Measurements from ENCODE around the gene NHLRC2.
"Not testable (repeated sequence)": the region's sequence is repeated elsewhere in the genome, so short reads cannot be mapped to it uniquely, and the experiment has no call there.

Gene NHLRC2, protein sequence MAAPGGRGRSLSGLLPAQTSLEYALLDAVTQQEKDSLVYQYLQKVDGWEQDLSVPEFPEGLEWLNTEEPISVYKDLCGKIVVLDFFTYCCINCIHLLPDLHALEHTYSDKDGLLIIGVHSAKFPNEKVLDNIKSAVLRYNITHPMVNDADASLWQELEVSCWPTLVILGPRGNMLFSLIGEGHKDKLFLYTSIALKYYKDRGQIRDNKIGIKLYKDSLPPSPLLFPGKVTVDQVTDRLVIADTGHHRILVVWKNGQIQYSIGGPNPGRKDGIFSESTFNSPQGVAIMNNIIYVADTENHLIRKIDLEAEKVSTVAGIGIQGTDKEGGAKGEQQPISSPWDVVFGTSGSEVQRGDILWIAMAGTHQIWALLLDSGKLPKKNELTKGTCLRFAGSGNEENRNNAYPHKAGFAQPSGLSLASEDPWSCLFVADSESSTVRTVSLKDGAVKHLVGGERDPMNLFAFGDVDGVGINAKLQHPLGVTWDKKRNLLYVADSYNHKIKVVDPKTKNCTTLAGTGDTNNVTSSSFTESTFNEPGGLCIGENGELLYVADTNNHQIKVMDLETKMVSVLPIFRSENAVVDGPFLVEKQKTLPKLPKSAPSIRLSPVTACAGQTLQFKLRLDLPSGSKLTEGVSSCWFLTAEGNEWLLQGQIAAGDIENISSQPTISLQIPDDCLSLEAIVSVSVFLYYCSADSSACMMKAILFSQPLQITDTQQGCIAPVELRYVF

DNA sequence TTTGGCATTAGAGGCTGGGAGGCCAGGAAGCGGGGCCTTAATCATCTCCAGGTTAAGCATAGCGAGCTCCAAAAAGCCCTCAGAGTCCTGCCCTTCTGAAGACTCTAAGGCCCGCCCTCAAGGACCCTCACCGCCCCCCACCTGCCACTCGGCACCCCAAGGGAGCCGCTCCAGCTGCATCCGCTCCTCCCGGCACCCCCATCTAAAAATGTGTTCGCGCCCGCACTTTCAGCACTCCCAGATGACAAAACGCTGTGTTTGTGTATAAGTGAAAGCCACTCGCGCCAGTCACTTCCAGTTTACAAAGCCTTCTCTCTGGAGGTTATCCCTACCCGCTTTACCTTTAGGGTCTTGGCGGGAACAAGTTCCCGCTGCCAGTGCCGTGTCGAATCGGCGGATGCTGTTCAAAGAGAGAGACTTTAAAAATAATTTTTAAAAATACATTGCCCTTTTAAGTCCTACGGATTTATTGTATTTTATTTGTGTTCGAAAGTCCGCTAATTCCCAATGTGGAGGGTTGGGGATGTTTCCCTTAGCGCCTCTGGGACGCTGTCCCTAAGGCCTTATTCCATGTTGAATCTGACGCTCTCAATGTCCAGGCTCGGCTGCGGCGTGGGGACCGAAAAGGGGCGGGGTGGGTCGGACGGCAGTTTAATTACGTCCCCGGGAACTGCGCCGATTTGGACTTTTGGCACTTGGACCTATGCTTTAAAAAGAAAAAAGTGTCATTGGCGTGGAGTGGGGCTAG is at the start of gene NHLRC2, which contains the start of gene DCLRE1A:
Gene NHLRC2, plus strand, starts transcription at position 649 of the 748 bp plus-strand sequence. CDS start 212 bp downstream, outside the sequence.
Gene DCLRE1A, minus strand, starts transcription at position 70 of the 748 bp plus-strand sequence. CDS start 900 bp downstream, outside the sequence.
- DNase-seq: peak; percentile 80

DNA sequence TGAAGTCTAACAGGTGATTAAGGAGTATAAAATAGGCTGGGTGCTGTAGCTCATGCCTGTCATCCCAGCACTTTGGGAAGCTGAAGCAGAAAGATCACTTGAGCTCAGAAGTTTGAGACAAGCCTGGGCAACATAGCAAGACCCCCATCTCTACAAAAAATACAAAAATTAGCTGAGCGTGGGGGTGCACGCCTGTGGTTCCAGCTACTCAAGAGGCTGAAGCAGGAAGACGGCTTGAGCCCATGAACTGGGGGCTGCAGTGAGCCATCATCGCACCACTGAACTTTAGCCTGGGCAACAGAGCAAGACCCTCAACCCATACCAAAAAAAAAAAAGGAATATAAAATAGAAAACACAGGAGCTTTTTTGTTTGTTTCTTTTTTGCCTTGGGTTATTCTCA is 48.0 kb upstream of the NHLRC2 start:
- no peak for DNase-seq

DNA sequence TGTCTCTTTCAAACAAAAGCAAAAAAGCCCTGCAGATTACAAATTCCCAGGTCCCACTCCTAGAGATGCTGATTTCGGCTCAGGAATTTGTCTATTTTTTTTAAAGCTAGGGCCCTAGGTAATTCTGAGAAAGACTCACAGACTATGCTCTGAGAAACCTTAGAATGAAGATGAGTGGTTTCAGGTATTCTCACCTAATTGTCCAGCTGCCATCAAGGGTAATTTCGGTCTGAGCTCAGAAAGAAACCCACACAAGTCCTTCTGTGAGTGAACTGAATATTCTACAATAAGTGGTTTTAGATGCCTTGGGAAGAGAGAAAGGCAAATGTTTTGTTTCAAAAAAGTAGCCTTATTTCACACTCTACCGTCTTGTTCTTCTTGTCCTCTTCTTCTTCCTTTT is 46.3 kb upstream of the NHLRC2 start:
- DNase-seq: no peak

DNA sequence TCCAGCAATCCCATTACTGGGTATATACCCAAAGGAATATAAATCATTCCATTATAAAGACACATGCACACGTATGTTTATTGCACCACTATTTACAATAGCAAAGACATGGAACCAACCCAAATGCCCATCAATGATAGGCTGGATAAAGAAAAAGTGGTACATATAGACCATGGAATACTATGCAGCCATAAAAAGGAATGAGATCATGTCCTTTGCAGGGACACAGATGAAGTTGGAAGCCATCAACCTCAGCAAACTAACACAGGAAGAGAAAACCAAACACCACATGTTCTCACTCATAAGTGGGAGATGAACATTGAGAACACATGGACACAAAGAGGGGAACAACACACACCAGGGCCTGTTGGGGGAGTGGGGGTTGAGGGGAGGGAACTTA is 39.8 kb upstream of the NHLRC2 start:
- not testable (repeated sequence) for DNase-seq

DNA sequence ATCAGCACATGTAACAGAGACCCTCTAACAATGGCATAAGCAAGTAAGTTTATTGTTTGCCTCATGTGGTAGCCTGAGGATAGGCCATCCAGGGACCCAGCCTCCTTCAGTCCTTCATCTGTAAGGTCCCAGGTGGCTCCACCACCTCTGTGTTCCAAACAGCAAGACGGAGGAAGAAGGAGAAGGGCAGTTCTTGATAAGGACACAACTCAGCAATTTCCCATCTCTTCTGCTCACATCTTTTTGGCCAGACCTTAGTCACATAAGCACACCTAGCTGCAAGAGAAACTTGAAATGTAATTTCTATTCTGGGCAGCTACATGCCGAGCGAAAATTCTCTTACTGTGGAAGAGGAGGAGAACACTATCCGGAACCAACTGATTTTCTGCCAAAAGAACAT is 34.5 kb upstream of the NHLRC2 start:
- no peak for DNase-seq

DNA sequence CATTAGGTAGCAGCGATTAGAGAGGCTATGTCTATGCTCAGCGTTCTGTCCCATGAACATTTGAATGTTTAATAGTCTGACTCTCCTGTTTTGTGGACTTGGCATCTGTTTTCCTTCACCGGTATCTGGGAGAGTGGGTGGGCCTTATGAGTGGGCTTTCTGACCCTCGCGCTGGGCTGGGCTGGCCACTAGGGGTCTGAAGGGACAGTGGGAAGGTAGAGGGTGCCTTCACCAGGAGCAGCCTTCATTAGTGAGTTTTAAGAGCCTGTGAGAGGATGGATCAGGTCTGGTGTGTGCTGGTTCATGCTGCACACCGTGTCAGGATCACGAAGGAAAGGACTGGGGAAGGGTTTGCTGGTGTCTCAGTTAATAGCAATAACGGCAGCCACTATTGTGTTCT is 34.0 kb upstream of the NHLRC2 start:
- peak; percentile 25 for DNase-seq

DNA sequence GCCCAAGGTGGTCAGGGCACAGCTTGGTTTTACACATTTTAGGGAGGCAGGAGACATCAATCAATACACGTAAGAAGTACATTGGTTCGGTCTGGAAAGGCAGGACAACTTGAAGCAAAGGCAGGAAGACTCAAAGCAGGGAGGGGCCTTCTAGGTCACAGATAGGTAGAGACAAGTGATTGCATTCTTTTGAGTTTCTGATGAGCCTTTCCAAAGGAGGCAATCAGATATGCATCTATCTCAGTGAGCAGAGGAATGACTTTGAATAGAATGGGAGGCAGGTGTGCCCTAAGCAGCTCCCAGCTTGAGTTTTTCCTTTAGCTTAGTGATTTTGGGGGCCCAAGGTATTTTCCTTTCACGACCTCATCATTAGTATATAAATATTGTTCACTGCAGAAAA is 33.2 kb upstream of the NHLRC2 start:
- not testable (repeated sequence) for DNase-seq

DNA sequence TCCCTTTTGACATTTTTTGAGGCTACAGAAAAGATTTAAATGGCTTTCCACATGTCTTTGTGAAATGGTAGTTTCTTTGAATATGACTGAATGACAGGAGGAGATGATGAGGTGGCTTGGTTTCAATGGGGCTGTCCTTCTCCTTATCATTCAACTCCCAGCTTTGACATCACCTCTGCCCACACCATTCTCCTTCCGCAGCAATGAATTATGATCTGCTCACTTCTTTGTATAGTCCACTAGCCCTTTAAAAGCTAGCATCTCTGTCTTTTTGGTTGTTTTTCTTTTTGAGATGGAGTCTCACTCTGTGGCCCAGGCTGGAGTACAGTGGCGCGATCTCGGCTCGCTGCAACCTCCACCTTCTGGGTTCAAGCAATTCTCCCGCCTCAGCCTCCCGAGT is 32.3 kb upstream of the NHLRC2 start:
- no peak for DNase-seq

DNA sequence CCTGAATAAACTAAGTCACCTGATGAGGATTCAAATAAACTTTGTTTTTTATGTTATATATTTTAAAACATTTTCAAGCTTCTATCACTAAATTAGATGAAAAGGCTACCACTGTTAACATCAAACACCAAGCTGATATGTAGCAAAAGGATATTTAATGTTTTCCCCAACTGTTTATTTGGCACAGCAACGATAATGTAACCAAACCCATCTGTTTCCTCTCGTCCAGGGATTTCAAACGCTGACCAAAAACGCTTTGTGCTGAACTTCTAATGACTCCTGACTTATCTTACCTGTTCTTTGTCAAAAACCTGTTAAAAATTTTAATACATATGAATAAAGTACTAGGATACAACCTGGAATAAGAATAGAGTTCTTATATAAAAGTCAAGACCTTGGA is 31.1 kb upstream of the NHLRC2 start:
- no peak for DNase-seq

DNA sequence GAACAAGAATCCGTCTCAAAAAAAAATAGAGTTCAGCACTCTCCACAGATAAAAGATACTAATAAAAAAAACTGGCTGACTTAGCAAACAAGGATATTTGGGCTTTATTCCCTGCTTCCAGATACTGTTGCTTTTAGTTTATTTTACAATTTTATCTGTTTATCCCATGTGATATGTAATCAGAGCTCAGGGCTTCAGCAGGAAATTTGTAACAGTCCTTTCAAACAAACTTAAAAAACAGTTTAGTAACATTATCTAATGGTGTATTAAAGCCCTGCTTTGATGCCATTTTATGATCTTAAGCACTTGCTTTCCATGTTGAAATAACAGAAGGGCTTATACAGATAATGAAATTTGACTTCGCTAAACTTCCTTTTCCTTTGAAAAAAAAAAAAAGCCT is 28.7 kb upstream of the NHLRC2 start:
- no peak for DNase-seq

DNA sequence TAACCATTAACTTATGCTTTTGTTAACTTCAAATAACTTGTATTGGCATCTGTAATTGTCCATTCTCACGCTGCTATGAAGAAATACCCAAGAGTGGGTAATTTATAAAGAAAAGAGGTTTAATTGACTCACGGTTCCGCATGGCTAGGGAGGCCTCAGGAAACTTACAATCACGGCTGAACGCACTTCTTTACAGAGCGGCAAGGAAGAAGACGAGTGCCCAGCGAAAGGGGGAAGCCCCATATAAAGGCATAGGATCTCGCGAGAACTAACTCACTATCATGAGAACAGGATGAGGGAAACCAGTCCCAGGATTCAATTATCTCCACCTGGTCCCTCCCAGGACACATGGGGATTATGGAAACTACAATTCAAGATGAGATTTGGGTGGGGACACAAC is 25.9 kb upstream of the NHLRC2 start:
- not testable (repeated sequence) for DNase-seq

DNA sequence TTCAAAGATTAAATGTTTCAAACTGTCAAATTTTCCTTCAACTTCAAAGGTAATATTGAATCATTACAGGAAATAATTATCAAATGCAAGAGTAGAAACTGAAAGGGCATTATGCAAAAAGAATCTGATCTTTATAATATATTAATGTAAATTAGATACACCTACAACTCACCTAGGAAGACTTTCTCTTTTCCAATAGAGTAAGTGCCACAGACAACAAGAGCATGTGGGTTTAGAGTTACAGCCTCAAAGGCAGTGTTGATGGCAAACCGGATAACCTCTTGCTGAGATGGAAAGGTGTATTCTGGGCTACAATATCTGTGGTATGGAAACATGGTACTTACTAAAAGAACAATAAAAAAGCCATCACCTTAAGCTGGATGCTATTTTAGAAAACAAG is 12.3 kb upstream of the NHLRC2 start:
- DNase-seq: no peak

DNA sequence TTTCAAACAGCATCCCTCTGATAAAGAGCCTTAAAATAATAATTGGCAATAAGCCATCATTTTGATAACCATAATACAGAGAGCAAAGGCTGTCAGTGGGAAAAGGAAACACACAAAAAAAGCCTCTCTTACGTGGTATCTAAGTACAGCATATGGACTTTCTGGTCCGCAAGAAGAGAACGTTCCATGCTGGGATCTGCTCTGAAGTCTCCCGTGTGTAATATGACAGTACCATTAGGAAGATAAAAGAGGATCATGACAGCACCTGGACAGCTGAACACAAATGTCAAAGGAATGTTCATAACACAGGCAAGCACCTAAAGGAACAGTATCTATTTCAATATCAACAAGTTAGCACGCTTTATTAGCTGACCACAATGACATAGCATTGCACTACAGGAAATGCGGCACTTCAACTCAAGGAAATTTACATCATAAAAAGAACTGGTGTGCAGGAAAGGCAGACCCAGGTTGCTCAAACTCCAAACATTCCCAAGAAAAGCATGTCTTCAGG is 10.4 kb upstream of the NHLRC2 start:
- DNase-seq: no peak

DNA sequence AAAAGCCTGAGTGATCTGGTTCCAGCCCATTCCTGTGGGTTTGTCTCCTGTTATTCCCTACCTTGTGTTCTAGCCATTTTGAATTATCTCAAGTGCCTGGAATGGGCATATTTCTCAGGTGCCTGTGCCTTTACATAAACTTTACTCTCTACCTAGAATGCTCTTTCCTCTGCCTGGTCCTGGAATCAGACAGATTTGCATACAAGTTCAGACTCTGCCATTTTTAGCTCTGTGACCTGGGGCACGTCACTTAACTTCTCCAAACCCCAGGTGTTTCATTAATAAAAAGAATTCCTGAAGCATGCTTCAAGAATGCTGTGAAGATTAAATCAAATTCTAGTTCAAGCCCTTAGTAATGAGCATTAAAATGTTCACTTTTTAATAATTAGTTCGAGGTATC is 8.4 kb upstream of the NHLRC2 start:
- no peak for DNase-seq

DNA sequence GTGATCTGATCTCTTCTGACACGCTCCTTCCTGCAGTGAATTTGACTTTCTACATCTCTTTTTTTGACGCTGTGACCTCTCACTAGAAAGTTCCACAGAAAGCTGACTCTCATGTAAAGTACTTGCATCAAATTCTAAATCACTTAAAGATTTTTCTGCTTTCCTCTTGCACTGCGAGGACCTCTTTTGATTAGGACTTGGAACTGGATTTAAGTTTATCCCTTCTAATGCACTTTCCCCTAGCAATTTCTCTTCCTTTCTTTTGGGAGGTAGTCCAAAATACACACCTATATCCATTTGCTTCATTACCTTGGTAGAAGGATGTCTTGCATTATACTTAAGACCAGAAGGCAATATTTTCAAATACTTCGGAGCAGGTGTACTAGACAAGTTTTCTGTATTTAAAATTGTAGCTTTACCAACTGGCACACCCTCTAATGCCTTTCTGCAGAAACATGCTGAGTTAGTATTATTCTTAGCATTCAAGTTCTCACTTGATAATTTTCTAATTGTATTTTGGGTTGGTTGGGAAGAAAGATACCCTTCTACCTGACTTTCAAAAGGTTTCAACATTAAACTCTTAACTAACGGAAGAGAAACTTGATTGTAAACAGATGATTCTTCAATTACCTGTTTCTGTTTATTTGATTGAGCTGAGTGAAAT is 5.2 kb upstream of the NHLRC2 start:
- DNase-seq: no peak

DNA sequence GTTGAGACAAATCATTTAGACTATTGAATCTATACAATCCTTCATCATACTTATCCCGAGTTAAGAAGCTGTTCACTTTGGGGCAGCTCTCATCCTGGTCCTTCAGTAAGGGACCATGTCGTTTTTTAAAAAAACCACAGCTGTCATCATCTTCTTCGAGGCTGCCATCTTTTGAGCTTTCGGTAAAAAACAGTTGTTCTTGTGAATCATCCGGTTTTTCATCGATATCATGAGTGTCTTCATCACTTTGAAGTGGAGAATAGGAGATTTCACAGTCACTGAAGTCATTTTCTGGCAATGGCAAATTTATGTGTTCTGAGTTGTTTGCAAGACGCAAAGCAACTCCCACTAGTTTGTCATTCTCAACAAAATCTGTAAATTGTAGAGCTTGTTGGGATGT is 4.5 kb upstream of the NHLRC2 start:
- no peak for DNase-seq

DNA sequence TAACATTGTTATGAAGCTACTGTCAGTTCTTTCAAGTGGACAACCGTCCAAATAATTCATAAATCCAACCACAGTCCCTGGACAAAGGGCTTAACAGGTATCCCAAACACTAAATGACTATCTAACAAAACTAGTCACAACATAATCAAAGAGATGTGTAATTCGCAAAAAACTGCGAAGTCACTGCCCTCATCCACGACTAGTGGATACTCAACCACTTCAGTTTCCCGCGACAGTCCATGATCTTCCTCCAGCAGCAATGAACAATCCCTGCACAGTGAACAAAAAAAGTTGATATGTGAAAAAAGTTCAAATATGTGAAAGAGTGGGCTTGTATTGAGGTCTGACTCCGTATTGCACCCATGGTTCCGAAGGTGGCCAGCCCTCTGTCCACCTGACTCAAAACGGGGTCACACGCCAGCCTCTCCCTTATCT is 866 bp upstream of the NHLRC2 start:
- no peak for DNase-seq

DNA sequence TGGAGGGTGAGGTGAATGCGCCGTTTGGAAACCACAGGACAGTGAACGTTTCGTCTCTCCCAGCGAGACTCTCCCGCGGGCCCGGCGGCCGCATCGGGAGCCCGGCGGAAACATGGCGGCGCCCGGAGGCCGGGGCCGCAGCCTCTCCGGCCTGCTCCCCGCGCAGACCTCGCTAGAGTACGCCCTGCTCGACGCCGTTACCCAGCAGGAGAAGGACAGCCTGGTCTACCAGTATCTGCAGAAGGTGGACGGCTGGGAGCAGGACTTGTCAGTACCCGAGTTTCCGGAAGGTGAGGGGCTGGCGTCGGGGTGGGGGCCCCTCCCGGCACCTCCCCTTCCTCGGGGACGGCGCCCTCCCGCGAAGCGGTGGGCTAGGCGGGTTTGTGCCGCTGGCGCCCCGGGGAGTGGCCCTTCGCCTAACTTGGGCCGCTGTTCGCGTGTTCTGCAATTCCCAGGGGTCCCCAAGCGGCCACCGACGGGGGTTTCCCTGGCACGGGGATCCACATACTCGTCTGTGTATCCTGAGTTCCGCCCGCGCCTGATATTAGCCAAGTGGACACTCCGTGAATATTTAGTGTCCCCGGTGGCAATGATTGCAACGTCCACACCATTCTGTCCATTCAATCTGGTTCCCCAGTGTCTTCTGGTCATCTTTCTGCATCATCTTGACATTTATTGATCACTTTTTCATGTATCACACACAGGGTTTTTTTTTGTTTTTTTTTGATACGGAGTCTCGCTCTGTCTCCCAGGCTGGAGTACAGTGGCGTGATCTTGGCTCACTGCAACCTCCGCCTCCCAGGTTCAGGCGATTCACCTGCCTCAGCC is 514 bp downstream of the NHLRC2 start:
- peak; percentile 66 for DNase-seq

DNA sequence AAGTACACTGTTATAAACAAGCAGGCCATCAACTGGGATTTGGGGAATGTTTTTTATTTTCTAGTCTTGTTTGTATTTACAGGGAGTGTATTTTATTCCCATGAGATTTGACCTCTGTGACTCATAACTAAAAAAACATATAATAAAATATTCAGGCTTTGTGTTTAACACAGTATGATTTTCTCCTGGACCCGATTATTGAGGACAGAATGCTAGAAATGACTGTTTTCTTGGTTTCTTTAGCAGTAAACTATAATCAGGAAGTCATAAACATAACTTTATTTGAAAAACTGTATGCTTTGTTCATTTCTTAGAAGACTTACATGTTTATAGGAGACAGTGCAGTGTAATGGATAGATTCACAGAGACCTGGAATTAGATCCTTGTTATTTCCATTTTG is 2.1 kb downstream of the NHLRC2 start:
- DNase-seq: no peak

DNA sequence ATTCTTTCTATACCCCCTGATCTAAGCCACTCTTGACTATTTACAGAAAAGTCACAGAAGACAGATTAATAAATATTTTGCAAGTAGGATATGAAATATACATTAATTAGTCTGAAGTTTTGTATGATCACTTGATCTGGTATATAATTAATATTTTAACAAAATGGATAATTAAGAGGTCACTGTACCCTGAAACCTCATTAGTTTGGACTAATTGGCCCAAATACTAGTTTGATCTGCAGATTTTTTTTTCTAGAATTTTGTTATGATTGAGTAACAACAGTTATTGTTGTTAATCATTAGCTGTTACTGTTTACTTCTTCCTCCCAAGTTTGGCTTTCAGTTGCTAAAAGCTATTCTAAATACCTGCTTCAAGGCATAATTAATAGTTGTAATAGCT is 2.7 kb downstream of the NHLRC2 start:
- DNase-seq: no peak

DNA sequence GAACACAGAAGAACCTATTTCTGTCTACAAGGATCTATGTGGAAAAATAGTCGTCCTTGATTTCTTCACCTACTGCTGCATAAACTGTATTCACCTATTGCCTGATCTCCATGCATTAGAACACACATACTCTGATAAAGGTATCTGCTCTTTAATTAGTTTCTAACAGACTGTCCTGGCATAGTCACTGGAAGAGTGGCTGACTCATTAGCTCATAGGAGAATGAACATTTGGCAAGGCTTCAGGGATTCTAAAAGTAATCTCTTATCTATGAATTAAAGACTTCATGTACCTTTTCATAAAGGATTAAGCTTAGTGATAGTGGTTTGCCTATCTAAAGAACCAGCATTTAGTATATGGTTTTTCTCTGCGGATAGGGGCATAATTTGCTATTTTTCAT is 4.1 kb downstream of the NHLRC2 start:
- DNase-seq: no peak

DNA sequence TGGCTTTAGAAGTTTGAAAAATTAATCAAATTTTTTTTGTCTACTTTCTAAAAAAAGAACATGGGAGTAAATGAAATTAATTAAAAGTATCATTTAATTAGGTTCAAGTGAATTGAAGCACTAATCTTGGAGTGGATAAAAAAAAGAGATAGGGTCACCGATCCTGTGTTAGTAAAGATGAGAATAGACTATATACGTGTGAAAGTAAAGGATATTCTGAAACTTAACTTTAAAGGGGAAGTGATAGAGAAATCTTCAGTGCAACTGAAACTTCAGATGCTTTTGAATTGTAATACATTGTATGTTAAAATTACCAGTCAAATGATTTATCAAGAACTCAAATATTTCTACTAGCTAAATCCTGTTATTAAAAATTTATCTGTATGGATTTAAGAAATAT is 4.8 kb downstream of the NHLRC2 start:
- no peak for DNase-seq
